Sigmoid colon (tissue), 7 donors: ENCODE measurements around the gene CIZ1. TPM values are rescaled to one million over a fixed set of nuclear protein-coding genes. Genes with fewer than 3 reads are reported as not detected.

Source experiments
- DNase-seq: peaks from one replicate; pipeline ENCODE4 v3.0.0-alpha.2; 2019
- H3K27ac ChIP-seq, 4 donors: fragments of 200-600 bp; sonication (generic); one replicate each; pipeline ENCODE4 v1.5.1; 2016 to 2019; ENCODE audit warnings: mild to moderate bottlenecking in 1 of 4
- H3K27me3 ChIP-seq, 3 donors: fragments of 200-600 bp; sonication (generic); one replicate each; pipeline ENCODE4 v1.5.1; 2019; ENCODE audit warnings: mild to moderate bottlenecking in 1 of 3
- H3K36me3 ChIP-seq, 4 donors: fragments of 200-600 bp; sonication (generic); one replicate each; pipeline ENCODE4 v1.5.1; 2016 to 2019
- H3K4me1 ChIP-seq, 4 donors: fragments of 200-600 bp; sonication (generic); one replicate each; pipeline ENCODE4 v1.5.1; 2017 to 2019
- H3K4me3 ChIP-seq, 4 donors: fragments of 200-600 bp; sonication (generic); one replicate each; pipeline ENCODE4 v1.5.1; 2017 to 2019; ENCODE audit warnings: mild to moderate bottlenecking in 2 of 4, moderate library complexity in 1 of 4
- H3K9me3 ChIP-seq, 4 donors: fragments of 200-600 bp in 3 of 4; sonication (generic) in 3 of 4; one replicate each; pipeline versions ENCODE4 v1.5.1 to v1.6.1; 2013 to 2019
- CTCF ChIP-seq, 4 experiments: fragments of 450-650 bp in 3 of 4; fragments of 200-600 bp in 1 of 4; IDR thresholded peaks; one replicate each; pipeline ENCODE4 v1.5.1; 2016 to 2019; ENCODE audit warnings: antibody characterized with exemption in 4 of 4, mild to moderate bottlenecking in 3 of 4, moderate library complexity in 2 of 4
- EP300 ChIP-seq, 4 donors: sonication (generic); formaldehyde crosslinking; IDR thresholded peaks; one replicate each; pipeline ENCODE4 v1.6.1; 2017; ENCODE audit warnings: antibody characterized with exemption in 4 of 4
- POLR2A ChIP-seq, 2 donors: fragments of 450-650 bp; IDR thresholded peaks; one replicate each; pipeline ENCODE4 v1.6.1; 2016; ENCODE audit warnings: antibody characterized with exemption in 2 of 2, mild to moderate bottlenecking in 2 of 2, moderate library complexity in 2 of 2
- POLR2AphosphoS5 ChIP-seq, 4 donors: sonication (generic); formaldehyde crosslinking; IDR thresholded peaks; one replicate each; pipeline ENCODE4 v1.6.1; 2017; ENCODE audit warnings: antibody characterized with exemption in 4 of 4
- WGBS, 2 donors: extraction: QIAGEN DNeasy Blood & Tissue Kit; methylation state at CpG; one replicate each; pipeline ENCODE4 v1.1.7; 2013; 5-methylcytosine and 5-hydroxymethylcytosine counted together
- intact Hi-C: fragments of 100-400 bp; cut with DNase I; formaldehyde crosslinking; loops from one replicate; pipeline ENCODE4 v1.15.1; 2023
- polyA plus RNA-seq, 3 donors: library from polyadenylated mRNA; stranded (reverse); fragments of 200-250 nt; gene quantifications; one replicate each; pipeline ENCODE4 v1.2.3, GENCODE V29; 2013
- total RNA-seq, 4 donors: library from RNA; depleted of rRNA; stranded (reverse); fragments of >200 nt; gene quantifications; one replicate each; pipeline ENCODE4 v1.1.0, GENCODE V29; 2016
- donor health status: healthy with polysubstance abuse.
- donor health status: Bipolar disorder and iron deficiency.
- donor health status: healthy.

Gene CIZ1
- total and polyA plus RNA-seq, 7 donors: 25.7 to 116 (median 60.2) TPM

GRCh38 chr9:128142061-128142460, 49.3 kb downstream of the CIZ1 start:
- Histone ChIP-seq H3K4me3 (no peak overlapping the region), H3K36me3 (no peaks in the 10 kb centered on the region), H3K4me1 (no peaks in the 10 kb centered on the region), H3K27ac (no peak overlapping the region), H3K9me3 (no peaks in the 10 kb centered on the region), H3K27me3 (no peaks in the 10 kb centered on the region)
- intact Hi-C loops: no loop called here
- WGBS, 2 donors: 61 to 74% methylated on average over 4 of the region's 4 CpGs
- TF ChIP-seq POLR2AphosphoS5 (IDR thresholded peaks at IDR 0.05) (no peak), EP300 (IDR thresholded peaks at IDR 0.05) (no peak), POLR2A (IDR thresholded peaks at IDR 0.05) (no peak), CTCF (IDR thresholded peaks at IDR 0.05) (no peak)
- DNase-seq: no peak

- 94 to 96% methylated on average over 3 of the region's 3 CpGs for WGBS, 2 donors
- intact Hi-C loops: no loop called here
- H3K27ac ChIP-seq: no peak overlapping the region
- no peaks in the 10 kb centered on the region for H3K9me3 ChIP-seq
- no peaks in the 10 kb centered on the region for H3K36me3 ChIP-seq
- no peak for TF ChIP-seq POLR2A (IDR thresholded peaks at IDR 0.05)
- no peak for TF ChIP-seq CTCF (IDR thresholded peaks at IDR 0.05)
- TF ChIP-seq EP300 (IDR thresholded peaks at IDR 0.05): no peak
- TF ChIP-seq POLR2AphosphoS5 (IDR thresholded peaks at IDR 0.05): no peak
- no peak overlapping the region for H3K4me3 ChIP-seq
- DNase-seq: no peak
- no peaks in the 10 kb centered on the region for H3K27me3 ChIP-seq
- no peaks in the 10 kb centered on the region for H3K4me1 ChIP-seq
These were observed 49.8 kb downstream of the CIZ1 start for GRCh38 chr9:128141604-128142003.

GRCh38 chr9:128139621-128140020, 51.8 kb downstream of the CIZ1 start:
- Histone ChIP-seq H3K36me3 (no peaks in the 10 kb centered on the region), H3K27ac (no peak overlapping the region)
- intact Hi-C loops: no loop called here

GRCh38 chr9:128138001-128138400, 53.4 kb downstream of the CIZ1 start:
- TF ChIP-seq POLR2A (IDR thresholded peaks at IDR 0.05) (no peak), CTCF (IDR thresholded peaks at IDR 0.05) (no peak), POLR2AphosphoS5 (IDR thresholded peaks at IDR 0.05) (no peak), EP300 (IDR thresholded peaks at IDR 0.05) (no peak)
- Histone ChIP-seq H3K27me3 (no peaks in the 10 kb centered on the region), H3K4me3 (no peak overlapping the region), H3K9me3 (no peaks in the 10 kb centered on the region), H3K36me3 (no peaks in the 10 kb centered on the region), H3K27ac (no peak overlapping the region), H3K4me1 (no peaks in the 10 kb centered on the region)
- 85 to 88% methylated on average over 3 of the region's 3 CpGs for WGBS, 2 donors
- DNase-seq: no peak
- intact Hi-C loops: no loop called here

More at GRCh38 chr9:128139621-128140020, 51.8 kb downstream of the CIZ1 start:
- H3K4me3 ChIP-seq: no peak overlapping the region
- DNase-seq: no peak
- TF ChIP-seq POLR2A (IDR thresholded peaks at IDR 0.05): no peak
- TF ChIP-seq CTCF (IDR thresholded peaks at IDR 0.05): no peak
- TF ChIP-seq POLR2AphosphoS5 (IDR thresholded peaks at IDR 0.05): no peak
- no peak for TF ChIP-seq EP300 (IDR thresholded peaks at IDR 0.05)
- H3K27me3 ChIP-seq: no peaks in the 10 kb centered on the region
- no peaks in the 10 kb centered on the region for H3K9me3 ChIP-seq
- 39 to 83% methylated on average over 9 to 16 of the region's 16 CpGs for WGBS, 2 donors
- H3K4me1 ChIP-seq: no peaks in the 10 kb centered on the region
